ENCODE results near the gene BEND3. TPM values are rescaled to one million over a fixed set of nuclear protein-coding genes. Genes with fewer than 3 reads are reported as not detected.

BEND3 gene
- total and polyA plus RNA-seq, 7 donors = 0.52 to 3.8 (median 1.7) TPM

GRCh38 chr6:107045826-107046675 is 69.3 kb downstream of the BEND3 start:
- DNase-seq (no peak), ATAC-seq (peak in 2 of 4 donors; percentile 17 to 44)
- TF ChIP-seq, protein P1, sequence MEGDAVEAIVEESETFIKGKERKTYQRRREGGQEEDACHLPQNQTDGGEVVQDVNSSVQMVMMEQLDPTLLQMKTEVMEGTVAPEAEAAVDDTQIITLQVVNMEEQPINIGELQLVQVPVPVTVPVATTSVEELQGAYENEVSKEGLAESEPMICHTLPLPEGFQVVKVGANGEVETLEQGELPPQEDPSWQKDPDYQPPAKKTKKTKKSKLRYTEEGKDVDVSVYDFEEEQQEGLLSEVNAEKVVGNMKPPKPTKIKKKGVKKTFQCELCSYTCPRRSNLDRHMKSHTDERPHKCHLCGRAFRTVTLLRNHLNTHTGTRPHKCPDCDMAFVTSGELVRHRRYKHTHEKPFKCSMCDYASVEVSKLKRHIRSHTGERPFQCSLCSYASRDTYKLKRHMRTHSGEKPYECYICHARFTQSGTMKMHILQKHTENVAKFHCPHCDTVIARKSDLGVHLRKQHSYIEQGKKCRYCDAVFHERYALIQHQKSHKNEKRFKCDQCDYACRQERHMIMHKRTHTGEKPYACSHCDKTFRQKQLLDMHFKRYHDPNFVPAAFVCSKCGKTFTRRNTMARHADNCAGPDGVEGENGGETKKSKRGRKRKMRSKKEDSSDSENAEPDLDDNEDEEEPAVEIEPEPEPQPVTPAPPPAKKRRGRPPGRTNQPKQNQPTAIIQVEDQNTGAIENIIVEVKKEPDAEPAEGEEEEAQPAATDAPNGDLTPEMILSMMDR (IDR thresholded peaks at IDR 0.05) = no peak
- Histone ChIP-seq H3K27me3 (ENCODE audit: insufficient read depth in 3 of 3, low read length in 2 of 3) (no peaks in the 10 kb centered on the region), H3K36me3 (ENCODE audit: insufficient read depth in 1 of 2, low read depth in 1 of 2) (peaks cover 3 to 56% of the 10 kb centered on the region in 2 donors), H3K9me3 (no peaks in the 10 kb centered on the region), H3K4me3 (no peak overlapping the region), H3K27ac (no peak overlapping the region), H3K4me1 (peaks cover 6% of the 10 kb centered on the region)
- intact Hi-C loops (cut with DNase I) = no loop called here
- WGBS, 3 donors = 60 to 65% (median 64%) methylated on average over 11 of the region's 11 CpGs

DNA sequence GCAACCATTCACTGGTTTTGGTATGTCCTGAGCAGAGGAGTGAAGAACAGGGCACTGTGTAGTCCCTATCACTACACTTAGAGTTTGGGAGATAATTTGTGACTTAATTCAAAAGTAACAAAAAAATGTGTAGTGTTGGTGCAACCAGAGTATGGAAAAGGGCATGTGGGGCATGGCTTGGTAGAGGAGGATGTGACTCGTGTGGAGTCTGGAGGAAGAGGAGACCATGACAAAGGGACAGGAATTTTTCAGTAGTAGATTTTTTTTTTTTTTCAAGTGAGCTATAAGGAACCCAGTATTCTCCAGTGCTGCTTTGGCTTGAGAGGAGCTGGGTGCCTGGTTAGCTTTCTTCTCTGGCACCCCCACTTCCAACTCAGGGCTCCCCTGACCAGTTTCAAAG is 82.2 kb downstream of the BEND3 start:
- Histone ChIP-seq H3K27me3 (ENCODE audit: insufficient read depth in 3 of 3, low read length in 2 of 3) (no peaks in the 10 kb centered on the region), H3K27ac (no peak overlapping the region), H3K4me3 (no peak overlapping the region), H3K36me3 (ENCODE audit: insufficient read depth in 1 of 2, low read depth in 1 of 2) (no peaks in the 10 kb centered on the region), H3K9me3 (no peaks in the 10 kb centered on the region), H3K4me1 (peaks cover 17% of the 10 kb centered on the region)
- DNase-seq = no peak
- intact Hi-C loops (cut with DNase I) = no loop called here
- 79 to 88% (median 81%) methylated on average over 1 of the region's 1 CpG for WGBS, 3 donors
- TF ChIP-seq, protein P1 (IDR thresholded peaks at IDR 0.05) = no peak
- no peak for ATAC-seq

- Histone ChIP-seq H3K9me3 (no peaks in the 10 kb centered on the region), H3K27me3 (ENCODE audit: insufficient read depth in 3 of 3, low read length in 2 of 3) (no peaks in the 10 kb centered on the region), H3K36me3 (ENCODE audit: insufficient read depth in 1 of 2, low read depth in 1 of 2) (no peaks in the 10 kb centered on the region), H3K4me1 (peaks cover 17% of the 10 kb centered on the region), H3K27ac (no peak overlapping the region), H3K4me3 (no peak overlapping the region)
- 75 to 81% (median 77%) methylated on average over 2 of the region's 2 CpGs for WGBS, 3 donors
- ATAC-seq (no peak), DNase-seq (no peak)
- TF ChIP-seq, protein P1 (IDR thresholded peaks at IDR 0.05) = no peak
- intact Hi-C loops (cut with DNase I) = no loop called here
Measured at GRCh38 chr6:107032051-107032450, 83.3 kb downstream of the BEND3 start.

GRCh38 chr6:107030151-107030550 is 85.2 kb downstream of the BEND3 start:
- no peaks in the 10 kb centered on the region for H3K36me3 ChIP-seq (ENCODE audit: insufficient read depth in 1 of 2, low read depth in 1 of 2)
- DNase-seq (no peak), ATAC-seq (no peak)
- 63 to 79% (median 65%) methylated on average over 5 of the region's 5 CpGs for WGBS, 3 donors
- no peaks in the 10 kb centered on the region for H3K9me3 ChIP-seq
- intact Hi-C loops (cut with DNase I) = no loop called here
- H3K4me1 ChIP-seq = peaks cover 17% of the 10 kb centered on the region
- H3K4me3 ChIP-seq = no peak overlapping the region
- TF ChIP-seq, protein P1 (IDR thresholded peaks at IDR 0.05) = no peak
- no peaks in the 10 kb centered on the region for H3K27me3 ChIP-seq (ENCODE audit: insufficient read depth in 3 of 3, low read length in 2 of 3)
- no peak overlapping the region for H3K27ac ChIP-seq
